ENCODE data around the gene ASMTL.

The ASMTL gene

DNA sequence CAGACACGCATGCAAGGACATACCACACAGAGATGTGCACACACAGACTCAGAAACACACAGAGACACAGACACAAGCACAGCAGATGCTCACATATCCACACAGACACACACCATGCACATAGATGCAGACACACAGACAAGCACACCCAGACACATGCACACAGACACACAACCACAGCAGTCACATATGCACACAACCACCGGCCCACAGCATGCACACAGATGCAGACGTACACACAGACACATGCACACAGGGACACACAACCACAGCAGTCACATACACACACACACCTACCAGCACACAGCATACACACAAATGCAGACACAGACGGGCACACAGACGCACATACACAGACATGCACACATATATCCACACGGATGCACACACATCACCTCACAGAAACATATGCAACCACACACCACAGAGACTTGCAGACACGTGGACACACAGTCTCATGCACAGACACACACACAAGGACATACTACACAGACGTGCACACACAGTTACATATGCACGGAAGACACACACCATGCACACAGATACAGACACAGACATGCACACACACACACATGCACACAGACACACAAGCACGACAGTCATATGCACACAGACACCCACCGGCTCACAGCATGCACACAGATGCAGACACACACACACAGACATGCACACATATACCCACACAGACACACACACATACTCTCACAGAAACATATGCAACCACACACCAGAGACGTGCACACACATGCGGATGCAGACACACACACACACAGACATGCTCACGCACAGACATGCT lies 35.5 kb downstream of the ASMTL start:
- H3K79me2 ChIP-seq (ENCODE audit: control insufficient read depth, insufficient read depth, low read length) = no peaks in the 10 kb centered on the region
- H4K5ac ChIP-seq (ENCODE audit: low read length) = no peak overlapping the region
- H3K56ac ChIP-seq (ENCODE audit: low read length) = no peak overlapping the region
- H2BK120ac ChIP-seq (ENCODE audit: low read depth, low read length) = no peak overlapping the region
- H3K27me3 ChIP-seq (ENCODE audit: insufficient read depth, low read length, poor library complexity) = no peaks in the 10 kb centered on the region
- H3K23ac ChIP-seq (ENCODE audit: low read length) = no peak overlapping the region
- H3K4me1 ChIP-seq (ENCODE audit: control insufficient read depth, low read depth, low read length) = no peaks in the 10 kb centered on the region
- H3K18ac ChIP-seq (ENCODE audit: low read length) = no peak overlapping the region
- no peak for DNase-seq
- no peak overlapping the region for H3K9ac ChIP-seq (ENCODE audit: low read length)
- no peak overlapping the region for H2BK15ac ChIP-seq (replicated peaks; ENCODE audit: low read depth)
- no peak overlapping the region for H2AK5ac ChIP-seq (ENCODE audit: low read length)
- H3K36me3 ChIP-seq (ENCODE audit: control insufficient read depth, insufficient read depth, low read length) = peaks cover 9% of the 10 kb centered on the region
- H3K4ac ChIP-seq (ENCODE audit: low read depth, low read length) = no peak overlapping the region
- WGBS (ENCODE audit: extremely low coverage, insufficient coverage, low lambda C conversion rate) = no CpG with 5 or more reads among the region's 14 CpGs
- no peak overlapping the region for H3K27ac ChIP-seq (ENCODE audit: low read depth, low read length)
- H4K8ac ChIP-seq (ENCODE audit: low read depth, low read length) = no peak overlapping the region
- no peak overlapping the region for H2BK5ac ChIP-seq (ENCODE audit: low read length)
- H3K4me2 ChIP-seq (ENCODE audit: low read length) = no peak overlapping the region
- H3K79me1 ChIP-seq (ENCODE audit: low read length) = no peaks in the 10 kb centered on the region
- H3K4me3 ChIP-seq (ENCODE audit: low read length) = no peak overlapping the region

DNA sequence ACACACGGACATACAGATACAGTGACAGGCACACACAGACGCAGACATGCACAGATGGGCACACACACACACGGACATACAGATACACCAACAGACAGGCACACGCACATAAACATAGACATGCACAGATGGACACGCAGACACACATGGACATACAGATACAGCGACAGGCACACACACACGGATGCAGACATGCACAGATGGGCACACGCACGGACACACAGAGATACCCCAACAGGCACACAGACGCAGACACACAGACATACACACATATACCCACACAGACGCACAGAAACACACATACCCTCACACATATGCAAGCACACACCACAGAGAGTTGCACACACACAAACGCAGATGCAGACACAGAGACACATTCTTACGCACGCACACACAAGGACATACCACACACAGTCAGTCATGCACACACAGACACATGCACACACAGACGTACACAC lies 36.4 kb downstream of the ASMTL start:
- H4K8ac ChIP-seq (ENCODE audit: low read depth, low read length) = no peak overlapping the region

DNA sequence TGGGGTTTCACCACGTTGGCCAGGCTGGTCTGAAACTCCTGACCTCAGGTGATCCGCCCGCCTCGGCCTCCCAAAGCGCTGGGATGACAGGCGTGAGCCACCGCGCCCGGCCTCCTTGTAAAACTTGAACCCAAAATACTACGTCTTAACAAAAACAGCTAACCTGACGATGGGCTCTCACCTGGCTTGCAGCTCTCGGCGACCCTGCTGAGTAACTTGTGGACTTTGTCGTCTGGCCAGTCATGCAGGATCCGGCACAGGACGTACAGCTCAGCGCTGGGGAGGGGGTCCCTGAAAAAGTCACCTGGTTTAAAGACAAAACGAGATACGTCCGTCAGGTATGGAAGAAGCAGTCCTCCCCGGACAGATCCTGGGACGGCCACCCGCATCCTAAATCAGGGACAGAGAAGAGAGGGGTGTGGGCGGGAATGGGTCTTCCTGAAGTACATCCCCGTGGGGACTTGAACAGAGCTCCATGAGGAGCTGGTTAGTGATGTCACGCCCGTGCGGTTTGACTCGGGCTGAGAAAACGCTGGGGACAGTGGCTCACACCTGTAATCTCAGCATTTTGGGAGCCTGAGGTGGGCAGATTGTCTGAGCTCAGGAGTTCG lies 40.1 kb downstream of the ASMTL start:
- H3K27ac ChIP-seq (ENCODE audit: low read depth, low read length) = no peak overlapping the region
- no peaks in the 10 kb centered on the region for H3K79me2 ChIP-seq (ENCODE audit: control insufficient read depth, insufficient read depth, low read length)
- DNase-seq = no peak
- no peaks in the 10 kb centered on the region for H3K79me1 ChIP-seq (ENCODE audit: low read length)
- no peak overlapping the region for H4K8ac ChIP-seq (ENCODE audit: low read depth, low read length)
- H3K9ac ChIP-seq (ENCODE audit: low read length) = no peak overlapping the region
- no peak overlapping the region for H3K56ac ChIP-seq (ENCODE audit: low read length)
- H2BK5ac ChIP-seq (ENCODE audit: low read length) = no peak overlapping the region
- no peak overlapping the region for H3K4me3 ChIP-seq (ENCODE audit: low read length)
- H3K4me2 ChIP-seq (ENCODE audit: low read length) = no peak overlapping the region
- no peak overlapping the region for H3K23ac ChIP-seq (ENCODE audit: low read length)
- H3K4ac ChIP-seq (ENCODE audit: low read depth, low read length) = no peak overlapping the region
- peaks cover 10% of the 10 kb centered on the region for H3K36me3 ChIP-seq (ENCODE audit: control insufficient read depth, insufficient read depth, low read length)
- no peaks in the 10 kb centered on the region for H3K27me3 ChIP-seq (ENCODE audit: insufficient read depth, low read length, poor library complexity)
- no peak overlapping the region for H2AK5ac ChIP-seq (ENCODE audit: low read length)
- no peaks in the 10 kb centered on the region for H3K4me1 ChIP-seq (ENCODE audit: control insufficient read depth, low read depth, low read length)
- H4K5ac ChIP-seq (ENCODE audit: low read length) = no peak overlapping the region
- no peak overlapping the region for H2BK15ac ChIP-seq (replicated peaks; ENCODE audit: low read depth)
- no peak overlapping the region for H2BK120ac ChIP-seq (ENCODE audit: low read depth, low read length)
- no peak overlapping the region for H3K18ac ChIP-seq (ENCODE audit: low read length)
- no CpG with 5 or more reads among the region's 31 CpGs for WGBS (ENCODE audit: extremely low coverage, insufficient coverage, low lambda C conversion rate)

More for the DNA sequence above, 36.4 kb downstream of the ASMTL start:
- Histone ChIP-seq H3K4ac (ENCODE audit: low read depth, low read length) (no peak overlapping the region), H3K27me3 (ENCODE audit: insufficient read depth, low read length, poor library complexity) (no peaks in the 10 kb centered on the region), H4K5ac (ENCODE audit: low read length) (no peak overlapping the region), H2BK120ac (ENCODE audit: low read depth, low read length) (no peak overlapping the region), H2BK15ac (replicated peaks; ENCODE audit: low read depth) (no peak overlapping the region), H3K18ac (ENCODE audit: low read length) (no peak overlapping the region), H3K4me2 (ENCODE audit: low read length) (no peak overlapping the region), H3K56ac (ENCODE audit: low read length) (no peak overlapping the region), H3K9ac (ENCODE audit: low read length) (no peak overlapping the region), H3K79me2 (ENCODE audit: control insufficient read depth, insufficient read depth, low read length) (no peaks in the 10 kb centered on the region), H3K4me1 (ENCODE audit: control insufficient read depth, low read depth, low read length) (no peaks in the 10 kb centered on the region), H3K36me3 (ENCODE audit: control insufficient read depth, insufficient read depth, low read length) (peaks cover 10% of the 10 kb centered on the region), H3K27ac (ENCODE audit: low read depth, low read length) (no peak overlapping the region), H2BK5ac (ENCODE audit: low read length) (no peak overlapping the region), H3K4me3 (ENCODE audit: low read length) (no peak overlapping the region), H2AK5ac (ENCODE audit: low read length) (no peak overlapping the region), H3K23ac (ENCODE audit: low read length) (no peak overlapping the region), H3K79me1 (ENCODE audit: low read length) (no peaks in the 10 kb centered on the region)
- WGBS (ENCODE audit: extremely low coverage, insufficient coverage, low lambda C conversion rate) = no CpG with 5 or more reads among the region's 15 CpGs
- no peak for DNase-seq

GRCh38 chrX:1411326-1411725 lies 41.4 kb downstream of the ASMTL start:
- Histone ChIP-seq H2BK15ac (replicated peaks; ENCODE audit: low read depth) (no peak overlapping the region), H3K79me2 (ENCODE audit: control insufficient read depth, insufficient read depth, low read length) (no peaks in the 10 kb centered on the region), H3K27me3 (ENCODE audit: insufficient read depth, low read length, poor library complexity) (no peaks in the 10 kb centered on the region), H4K5ac (ENCODE audit: low read length) (no peak overlapping the region), H3K27ac (ENCODE audit: low read depth, low read length) (no peak overlapping the region), H3K23ac (ENCODE audit: low read length) (no peak overlapping the region), H3K4me3 (ENCODE audit: low read length) (no peak overlapping the region), H2AK5ac (ENCODE audit: low read length) (no peak overlapping the region), H4K8ac (ENCODE audit: low read depth, low read length) (no peak overlapping the region), H3K4ac (ENCODE audit: low read depth, low read length) (no peak overlapping the region), H3K4me2 (ENCODE audit: low read length) (no peak overlapping the region), H2BK120ac (ENCODE audit: low read depth, low read length) (no peak overlapping the region), H3K18ac (ENCODE audit: low read length) (no peak overlapping the region), H3K79me1 (ENCODE audit: low read length) (no peaks in the 10 kb centered on the region), H3K36me3 (ENCODE audit: control insufficient read depth, insufficient read depth, low read length) (peaks cover 6% of the 10 kb centered on the region), H3K4me1 (ENCODE audit: control insufficient read depth, low read depth, low read length) (no peaks in the 10 kb centered on the region), H3K56ac (ENCODE audit: low read length) (no peak overlapping the region), H3K9ac (ENCODE audit: low read length) (no peak overlapping the region), H2BK5ac (ENCODE audit: low read length) (no peak overlapping the region)
- DNase-seq = no peak
- WGBS (ENCODE audit: extremely low coverage, insufficient coverage, low lambda C conversion rate) = no CpG with 5 or more reads among the region's 12 CpGs

- no peak for DNase-seq
- no peak overlapping the region for H3K56ac ChIP-seq (ENCODE audit: low read length)
- H4K8ac ChIP-seq (ENCODE audit: low read depth, low read length) = no peak overlapping the region
- no peak overlapping the region for H3K4ac ChIP-seq (ENCODE audit: low read depth, low read length)
- H3K27ac ChIP-seq (ENCODE audit: low read depth, low read length) = no peak overlapping the region
- H2BK5ac ChIP-seq (ENCODE audit: low read length) = no peak overlapping the region
- no peak overlapping the region for H2AK5ac ChIP-seq (ENCODE audit: low read length)
- H3K9ac ChIP-seq (ENCODE audit: low read length) = no peak overlapping the region
- no peak overlapping the region for H4K5ac ChIP-seq (ENCODE audit: low read length)
- no peak overlapping the region for H3K18ac ChIP-seq (ENCODE audit: low read length)
- H3K4me1 ChIP-seq (ENCODE audit: control insufficient read depth, low read depth, low read length) = no peaks in the 10 kb centered on the region
- H3K4me2 ChIP-seq (ENCODE audit: low read length) = no peak overlapping the region
- peaks cover 17% of the 10 kb centered on the region for H3K36me3 ChIP-seq (ENCODE audit: control insufficient read depth, insufficient read depth, low read length)
- peaks cover 2% of the 10 kb centered on the region for H3K79me1 ChIP-seq (ENCODE audit: low read length)
- no peaks in the 10 kb centered on the region for H3K27me3 ChIP-seq (ENCODE audit: insufficient read depth, low read length, poor library complexity)
- no peak overlapping the region for H3K4me3 ChIP-seq (ENCODE audit: low read length)
- no peak overlapping the region for H2BK120ac ChIP-seq (ENCODE audit: low read depth, low read length)
- H3K23ac ChIP-seq (ENCODE audit: low read length) = no peak overlapping the region
- no peaks in the 10 kb centered on the region for H3K79me2 ChIP-seq (ENCODE audit: control insufficient read depth, insufficient read depth, low read length)
- no peak overlapping the region for H2BK15ac ChIP-seq (replicated peaks; ENCODE audit: low read depth)
Observed at GRCh38 chrX:1407035-1407434, 45.7 kb downstream of the ASMTL start.

Data from mesendoderm (in vitro differentiated cells).